GM21390 (cell line): Measurements from ENCODE around the gene MAST4.
"Not testable (repeated sequence)": the region's sequence is repeated elsewhere in the genome, so short reads cannot be mapped to it uniquely, and the experiment has no call there.

Source experiments
- ATAC-seq: cut with Tn5 transposase; IDR thresholded peaks from one replicate; pipeline ENCODE4 v1.9.1; 2021; ENCODE audit not compliant: unreplicated experiment

Gene MAST4

GRCh38 chr5:67102708-67103107 is 506.5 kb downstream of the MAST4 start:
- ATAC-seq, result no peak

DNA sequence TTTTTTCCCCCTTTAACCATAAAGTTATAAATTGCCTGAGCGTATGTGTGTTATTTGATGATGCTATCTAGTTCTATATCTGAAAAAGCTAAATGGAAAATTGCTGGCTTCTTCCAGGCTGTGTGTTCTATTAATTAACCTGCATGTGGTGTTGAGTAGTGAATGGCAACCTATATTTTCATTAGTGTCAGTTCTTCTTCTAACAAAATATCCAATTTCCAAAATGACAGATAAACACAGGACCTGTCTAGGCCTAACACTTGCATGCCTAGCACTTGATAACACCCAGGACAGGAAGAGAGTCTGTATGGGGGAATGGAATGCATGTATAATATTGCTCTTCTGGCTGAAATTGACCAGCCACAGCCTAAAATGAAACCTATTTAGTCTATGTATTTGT is 508.7 kb downstream of the MAST4 start:
- ATAC-seq, result no peak

DNA sequence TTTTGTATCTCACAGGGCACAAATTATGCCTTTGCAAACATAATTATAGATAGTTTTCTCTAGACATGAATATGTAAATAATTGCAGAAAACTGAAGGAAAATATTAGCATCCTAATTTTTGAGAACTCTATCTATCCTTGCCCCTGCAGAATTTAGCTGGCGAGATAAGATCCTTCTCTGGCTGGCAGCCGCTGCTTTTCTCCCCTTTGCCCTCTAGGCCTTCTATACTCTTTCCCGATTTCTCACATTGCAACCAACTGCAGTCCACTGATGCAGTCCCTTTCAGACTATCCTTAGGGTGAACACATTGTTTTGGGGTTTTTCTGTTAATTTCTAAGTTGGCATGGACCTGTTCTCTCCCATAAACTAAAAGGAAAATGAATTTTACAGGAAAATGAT is 509.1 kb downstream of the MAST4 start:
- no peak for ATAC-seq

GRCh38 chr5:67106626-67107342 is 510.6 kb downstream of the MAST4 start:
- ATAC-seq, result no peak

DNA sequence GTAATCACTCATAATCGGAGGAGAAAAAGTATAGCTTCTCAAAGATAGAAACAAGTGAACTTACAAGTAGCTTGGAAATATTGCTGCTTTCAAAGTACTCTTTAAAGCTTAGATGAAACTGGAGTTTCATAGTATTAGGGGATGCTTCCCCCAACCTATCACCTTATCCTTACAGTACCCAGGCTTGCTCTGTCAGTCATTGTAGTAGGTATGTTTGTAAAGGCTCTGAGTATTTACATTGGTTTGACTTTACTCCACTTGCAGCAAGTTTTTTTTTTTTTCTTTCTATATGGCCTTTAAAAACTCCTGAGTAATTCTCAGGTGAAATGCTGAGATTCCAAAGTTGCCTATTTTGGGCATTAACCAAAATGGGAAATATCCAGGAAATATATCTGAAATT is 515.6 kb downstream of the MAST4 start:
- no peak for ATAC-seq

- ATAC-seq, result no peak
Observed at GRCh38 chr5:67115246-67115645, 519.1 kb downstream of the MAST4 start.

GRCh38 chr5:67115817-67116216 is 519.6 kb downstream of the MAST4 start:
- no peak for ATAC-seq

DNA sequence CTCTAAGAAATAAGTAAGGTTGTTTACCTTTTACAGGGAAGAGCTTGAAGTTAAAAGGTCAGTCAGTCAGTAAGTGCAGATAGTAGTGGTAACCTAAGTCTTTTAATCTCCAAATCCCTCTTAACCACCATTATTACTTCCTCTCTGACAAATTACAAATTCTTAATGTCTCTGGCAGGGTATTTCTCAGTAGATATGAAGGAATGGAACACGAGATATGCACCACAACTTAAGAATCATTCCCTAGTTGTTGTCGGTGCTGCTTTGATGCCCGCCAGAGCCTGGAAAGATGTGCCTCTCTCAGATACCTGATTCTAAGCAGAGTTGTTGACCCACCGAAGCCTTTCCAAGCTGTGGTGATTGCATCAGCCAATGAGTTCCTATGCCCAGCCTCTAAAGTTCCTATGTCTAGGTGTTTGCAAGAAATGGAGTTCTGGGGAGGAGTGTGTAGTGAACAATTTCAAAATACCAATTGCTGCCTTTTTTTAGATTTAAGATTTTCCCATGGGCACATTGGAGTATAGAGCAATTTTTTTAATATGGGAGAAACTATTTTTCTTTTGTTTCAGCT is 521.9 kb downstream of the MAST4 start:
- ATAC-seq, result no peak

DNA sequence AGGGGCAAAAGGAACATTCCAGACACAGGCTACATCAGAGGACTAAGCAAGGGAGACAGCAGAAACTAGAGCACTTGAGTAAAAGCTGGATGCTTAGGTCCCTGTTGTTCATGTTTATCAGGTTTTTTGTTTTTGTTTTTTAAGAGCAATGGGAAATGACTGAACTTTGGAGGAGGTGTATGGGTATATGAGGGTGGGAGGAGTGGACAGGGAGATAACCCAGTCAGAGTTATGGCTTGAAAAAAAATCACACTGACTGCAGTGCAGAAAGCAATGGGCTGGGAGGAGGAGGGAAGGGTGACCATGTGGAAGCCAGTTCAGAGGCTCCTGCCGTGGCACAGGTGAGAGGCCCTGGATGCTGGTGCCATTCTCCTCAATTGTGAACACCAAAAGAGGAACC is 522.8 kb downstream of the MAST4 start:
- no peak for ATAC-seq

DNA sequence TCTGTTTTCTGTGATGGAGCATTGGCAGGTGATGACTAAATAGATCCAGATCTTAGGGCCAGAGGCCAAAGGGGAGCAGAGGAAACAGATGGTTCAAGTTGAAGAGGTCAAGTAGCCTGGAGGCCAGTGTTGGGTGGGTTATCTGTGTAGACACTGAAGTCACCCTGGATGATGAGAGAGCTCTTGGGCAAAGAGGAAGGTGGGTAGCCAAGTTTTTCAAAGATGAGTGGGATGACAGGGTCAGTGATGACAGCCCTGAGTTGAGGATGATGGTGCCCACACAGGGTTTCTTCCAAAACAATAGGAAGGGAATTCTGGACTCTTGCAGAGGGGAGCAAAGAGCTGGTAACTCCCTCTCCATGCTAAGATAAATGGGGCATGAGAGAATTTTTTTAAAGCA is 523.8 kb downstream of the MAST4 start:
- ATAC-seq, result no peak

DNA sequence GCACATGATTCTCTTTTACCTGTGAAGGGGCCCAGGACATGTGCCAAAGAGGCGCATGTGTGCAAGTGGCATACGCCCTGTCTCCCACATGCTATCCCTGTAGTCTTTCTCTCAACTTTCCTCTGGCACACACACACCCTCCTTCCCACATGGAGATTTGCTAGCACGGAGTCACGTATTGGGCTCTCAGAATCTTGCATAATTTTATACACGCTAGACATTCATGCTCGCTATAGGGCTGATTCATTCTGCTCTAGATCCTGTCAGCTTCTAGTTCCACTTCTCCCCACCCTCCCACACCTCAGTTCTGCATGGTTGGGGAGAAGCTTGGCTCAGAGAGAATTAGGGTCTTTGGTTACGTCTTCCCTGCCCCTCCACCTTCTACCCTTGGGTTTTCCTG is 527.6 kb downstream of the MAST4 start:
- ATAC-seq, result no peak

DNA sequence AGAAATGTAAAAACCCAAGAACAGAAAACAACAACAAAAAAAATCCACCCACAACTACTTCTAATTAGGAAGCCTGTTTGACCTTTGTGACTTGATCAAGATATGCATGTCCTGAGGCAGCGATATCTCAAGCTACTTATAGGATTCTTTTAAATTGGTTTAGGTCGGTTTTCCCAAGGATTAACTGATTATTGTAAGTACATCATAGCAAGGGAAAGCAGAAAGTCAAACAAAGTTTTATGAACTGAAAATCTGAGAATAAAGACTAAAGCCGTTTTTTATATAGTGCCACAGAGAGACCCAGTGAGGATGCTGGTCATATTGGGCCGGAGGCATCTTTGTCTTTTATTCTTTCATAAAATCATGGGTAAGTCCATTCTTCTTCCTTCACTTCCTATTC is 528.4 kb downstream of the MAST4 start:
- ATAC-seq, result no peak

GRCh38 chr5:67127347-67127895 is 531.2 kb downstream of the MAST4 start:
- not testable (repeated sequence) for ATAC-seq

- ATAC-seq, result no peak
Observed at GRCh38 chr5:67129768-67130167, 533.6 kb downstream of the MAST4 start.

GRCh38 chr5:67133217-67133616 is 537.0 kb downstream of the MAST4 start:
- no peak for ATAC-seq

- ATAC-seq, result no peak
Observed at GRCh38 chr5:67133776-67134175, 537.6 kb downstream of the MAST4 start.

- ATAC-seq, result no peak
Observed at GRCh38 chr5:67135381-67135984, 539.3 kb downstream of the MAST4 start.

GRCh38 chr5:67139030-67139429 is 542.8 kb downstream of the MAST4 start:
- ATAC-seq, result no peak

DNA sequence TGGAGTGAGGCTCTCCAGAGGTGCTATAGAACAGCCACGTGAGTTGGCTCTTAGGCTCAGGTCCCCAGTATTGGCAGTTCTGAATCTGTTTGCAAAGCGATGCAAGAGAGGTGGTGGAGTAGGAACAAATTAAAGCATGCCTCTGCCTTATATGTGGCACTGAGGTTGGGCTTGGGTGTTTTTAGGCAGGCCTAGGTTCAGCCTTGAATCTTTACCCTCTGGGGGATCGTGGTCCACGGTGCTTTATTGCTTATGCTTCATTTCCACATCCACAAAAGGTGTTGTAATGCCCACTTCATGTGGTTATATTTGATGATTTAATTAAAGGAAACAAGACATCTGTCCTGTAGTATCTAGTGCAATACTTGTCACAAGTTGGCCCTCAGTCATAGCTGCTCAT is 544.2 kb downstream of the MAST4 start:
- ATAC-seq, result no peak

GRCh38 chr5:67141644-67142043 is 545.5 kb downstream of the MAST4 start:
- ATAC-seq, result no peak

DNA sequence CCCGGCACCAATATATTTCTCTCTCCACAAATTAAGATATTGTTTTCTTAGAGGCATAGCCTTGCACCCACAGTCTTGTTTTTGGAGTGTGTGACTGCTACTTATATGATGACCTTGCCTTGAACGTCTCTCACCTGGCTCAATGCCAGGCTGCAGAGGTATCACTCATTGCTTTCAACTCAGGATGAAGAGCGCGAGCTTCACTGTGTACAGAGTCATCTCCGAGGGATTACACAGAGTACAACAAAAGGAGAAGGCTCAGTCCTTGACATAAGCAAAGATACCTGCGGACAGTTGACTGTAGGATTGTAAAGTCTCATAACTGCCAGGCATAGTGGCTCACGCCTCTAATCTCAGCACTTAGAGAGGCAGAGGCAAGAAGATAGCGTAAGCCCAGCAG is 546.6 kb downstream of the MAST4 start:
- ATAC-seq, result no peak

GRCh38 chr5:67143549-67143948 is 547.4 kb downstream of the MAST4 start:
- ATAC-seq, result no peak
